Osteoblast (primary cell): ENCODE data around the gene DYNC2LI1. TPM values are rescaled to one million over a fixed set of nuclear protein-coding genes. Genes with fewer than 3 reads are reported as not detected.

Experiments used
- DNase-seq: peaks from one replicate; pipeline ENCODE4 v3.0.0; 2011; ENCODE audit warnings: low spot score, mixed read lengths; ENCODE audit not compliant: insufficient read length; ENCODE audit errors: missing footprints
- H2AFZ ChIP-seq: 2 replicates; pipeline ENCODE4 v1.6.0; 2011; ENCODE audit warnings: mild to moderate bottlenecking, low read length
- H3K27ac ChIP-seq: 2 replicates; pipeline ENCODE4 v1.5.1; 2011; ENCODE audit warnings: mild to moderate bottlenecking, low read depth, low read length, moderate library complexity
- H3K27me3 ChIP-seq: 2 replicates; pipeline ENCODE4 v1.6.0; 2012; ENCODE audit warnings: mild to moderate bottlenecking, control low read depth, inconsistent platforms, low read length, moderate library complexity; ENCODE audit not compliant: insufficient read depth
- H3K36me3 ChIP-seq: 2 replicates; pipeline ENCODE4 v1.5.1; 2011; ENCODE audit warnings: mild to moderate bottlenecking, low read length, control low read depth, moderate library complexity; ENCODE audit not compliant: insufficient read depth
- H3K4me1 ChIP-seq: 2 replicates; pipeline ENCODE4 v1.5.1; 2011; ENCODE audit warnings: mild to moderate bottlenecking, low read length, control low read depth, moderate library complexity; ENCODE audit not compliant: insufficient read depth
- H3K4me2 ChIP-seq: 2 replicates; pipeline ENCODE4 v1.6.0; 2011; ENCODE audit warnings: mild to moderate bottlenecking, low read length; ENCODE audit not compliant: insufficient read depth
- H3K4me3 ChIP-seq: fragments of 200-600 bp; sonication (generic); 3 replicates; pipeline ENCODE4 v1.5.1; 2012; ENCODE audit warnings: mild to moderate bottlenecking, low read length, inconsistent platforms; ENCODE audit not compliant: insufficient read depth
- H3K79me2 ChIP-seq: 2 replicates; pipeline ENCODE4 v1.6.0; 2012; ENCODE audit warnings: mild to moderate bottlenecking, low read length, control low read depth, inconsistent platforms; ENCODE audit not compliant: insufficient read depth
- H3K9me3 ChIP-seq: 2 replicates; pipeline ENCODE4 v1.5.1; 2011; ENCODE audit warnings: low read depth, low read length, control low read depth
- H4K20me1 ChIP-seq: 2 replicates; pipeline ENCODE4 v1.6.0; 2012; ENCODE audit warnings: mild to moderate bottlenecking, low read length, control low read depth; ENCODE audit not compliant: insufficient read depth
- total RNA-seq: library from RNA; depleted of rRNA; stranded (reverse); fragments of >200 nt; gene quantifications from 2 replicates; pipeline ENCODE4 v1.2.3, GENCODE V29; 2012
- TF ChIP-seq, protein P1 (sequence below): IDR thresholded peaks from 2 replicates; pipeline ENCODE4 v1.5.1; 2011; ENCODE audit warnings: mild to moderate bottlenecking, low read depth, low read length, moderate library complexity; ENCODE audit errors: extremely low read depth

The DYNC2LI1 gene
- total RNA-seq, 1 donor, result 26.8 TPM

DNA sequence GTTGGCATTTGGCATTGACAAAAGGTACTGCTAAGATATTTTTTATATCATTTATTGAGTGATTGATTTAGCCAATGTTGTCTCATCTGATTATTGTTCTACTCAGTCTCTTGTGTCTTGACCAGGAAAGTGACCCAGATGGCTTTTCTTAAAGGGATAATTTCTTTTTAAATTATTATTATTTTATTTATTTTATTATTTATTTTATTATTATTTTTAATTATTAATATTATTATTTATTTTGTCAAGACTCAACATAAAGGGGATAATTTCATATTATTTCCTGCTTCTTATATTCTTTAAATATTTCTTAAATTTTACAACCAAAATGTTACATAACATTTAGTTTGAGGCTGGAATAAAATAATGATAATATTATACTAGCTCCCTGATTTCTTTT is 27.1 kb downstream of the DYNC2LI1 start:
- no peak overlapping the region for H3K4me3 ChIP-seq
- H3K4me1 ChIP-seq, result no peaks in the 10 kb centered on the region
- H3K4me2 ChIP-seq, result no peak overlapping the region
- no peaks in the 10 kb centered on the region for H3K79me2 ChIP-seq
- no peak overlapping the region for H3K27ac ChIP-seq
- TF ChIP-seq, protein P1, sequence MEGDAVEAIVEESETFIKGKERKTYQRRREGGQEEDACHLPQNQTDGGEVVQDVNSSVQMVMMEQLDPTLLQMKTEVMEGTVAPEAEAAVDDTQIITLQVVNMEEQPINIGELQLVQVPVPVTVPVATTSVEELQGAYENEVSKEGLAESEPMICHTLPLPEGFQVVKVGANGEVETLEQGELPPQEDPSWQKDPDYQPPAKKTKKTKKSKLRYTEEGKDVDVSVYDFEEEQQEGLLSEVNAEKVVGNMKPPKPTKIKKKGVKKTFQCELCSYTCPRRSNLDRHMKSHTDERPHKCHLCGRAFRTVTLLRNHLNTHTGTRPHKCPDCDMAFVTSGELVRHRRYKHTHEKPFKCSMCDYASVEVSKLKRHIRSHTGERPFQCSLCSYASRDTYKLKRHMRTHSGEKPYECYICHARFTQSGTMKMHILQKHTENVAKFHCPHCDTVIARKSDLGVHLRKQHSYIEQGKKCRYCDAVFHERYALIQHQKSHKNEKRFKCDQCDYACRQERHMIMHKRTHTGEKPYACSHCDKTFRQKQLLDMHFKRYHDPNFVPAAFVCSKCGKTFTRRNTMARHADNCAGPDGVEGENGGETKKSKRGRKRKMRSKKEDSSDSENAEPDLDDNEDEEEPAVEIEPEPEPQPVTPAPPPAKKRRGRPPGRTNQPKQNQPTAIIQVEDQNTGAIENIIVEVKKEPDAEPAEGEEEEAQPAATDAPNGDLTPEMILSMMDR, result no peak
- H3K9me3 ChIP-seq, result no peaks in the 10 kb centered on the region
- no peak overlapping the region for H2AFZ ChIP-seq
- no peaks in the 10 kb centered on the region for H3K27me3 ChIP-seq
- no peak for DNase-seq
- peaks cover 9% of the 10 kb centered on the region for H3K36me3 ChIP-seq
- no peaks in the 10 kb centered on the region for H4K20me1 ChIP-seq

DNA sequence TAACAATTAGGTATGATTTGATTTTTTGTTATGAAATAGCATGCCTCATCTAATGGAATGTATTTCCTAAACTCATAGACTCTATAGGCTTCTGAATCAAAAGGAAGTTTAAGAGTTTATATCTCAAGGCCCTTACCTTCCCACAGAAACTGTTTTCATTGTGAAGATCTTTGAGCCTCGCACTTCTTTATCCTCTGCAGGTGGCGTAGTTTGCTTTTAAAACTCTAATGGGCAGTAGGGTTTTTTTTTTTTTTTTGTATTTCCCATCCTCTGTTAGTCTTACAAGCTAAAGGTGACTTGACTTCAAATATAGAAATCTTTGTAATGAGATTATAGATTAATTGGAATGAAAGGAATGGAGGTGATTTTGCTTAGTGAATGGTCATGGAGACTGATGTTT is 28.3 kb downstream of the DYNC2LI1 start:
- H3K79me2 ChIP-seq, result no peaks in the 10 kb centered on the region
- H3K9me3 ChIP-seq, result no peaks in the 10 kb centered on the region
- no peaks in the 10 kb centered on the region for H3K27me3 ChIP-seq
- H2AFZ ChIP-seq, result no peak overlapping the region
- no peak for DNase-seq
- no peak overlapping the region for H3K4me3 ChIP-seq
- TF ChIP-seq, protein P1, result no peak
- no peak overlapping the region for H3K27ac ChIP-seq
- no peak overlapping the region for H3K4me2 ChIP-seq
- no peaks in the 10 kb centered on the region for H3K4me1 ChIP-seq
- peaks cover 12% of the 10 kb centered on the region for H3K36me3 ChIP-seq
- H4K20me1 ChIP-seq, result no peaks in the 10 kb centered on the region

DNA sequence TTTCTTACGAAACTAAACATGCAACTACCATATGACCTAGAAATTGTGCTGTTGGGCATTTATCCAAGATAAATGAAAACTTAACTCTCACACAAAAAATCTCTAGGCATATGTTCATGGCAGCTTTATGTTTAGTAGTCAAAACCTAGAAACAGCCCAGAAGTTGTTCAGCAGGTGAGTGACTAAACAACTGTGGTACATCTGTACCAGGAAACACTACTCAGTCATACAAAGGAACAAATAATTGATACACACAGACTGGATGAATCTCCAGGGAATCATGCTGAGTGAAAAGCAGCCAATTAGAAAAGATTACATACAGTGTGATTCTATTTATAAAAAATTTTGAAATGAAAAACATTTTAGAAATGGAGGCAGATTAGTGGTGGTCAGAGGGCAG is 29.3 kb downstream of the DYNC2LI1 start:
- DNase-seq, result no peak
- Histone ChIP-seq H3K4me1 (no peaks in the 10 kb centered on the region), H3K27me3 (no peaks in the 10 kb centered on the region), H3K4me3 (no peak overlapping the region), H3K27ac (no peak overlapping the region), H3K79me2 (no peaks in the 10 kb centered on the region), H2AFZ (no peak overlapping the region), H3K9me3 (no peaks in the 10 kb centered on the region), H4K20me1 (no peaks in the 10 kb centered on the region), H3K36me3 (peaks cover 12% of the 10 kb centered on the region), H3K4me2 (no peak overlapping the region)
- TF ChIP-seq, protein P1, result no peak

DNA sequence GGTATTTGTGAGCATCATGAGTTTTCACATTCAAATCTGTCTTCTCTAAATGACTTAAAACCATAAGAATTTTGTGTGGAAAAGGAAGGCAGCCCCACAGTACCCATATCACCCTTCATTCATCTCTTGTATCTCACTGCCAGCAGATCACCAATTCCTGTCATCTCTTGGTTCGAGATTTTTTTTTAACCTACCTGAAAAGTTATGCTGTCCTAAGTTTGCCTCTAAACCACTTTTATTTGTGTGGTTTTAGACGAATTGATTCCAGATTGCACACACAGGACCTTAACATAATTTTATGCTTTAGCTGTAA is 32.8 kb downstream of the DYNC2LI1 start:
- TF ChIP-seq, protein P1, result no peak
- Histone ChIP-seq H3K36me3 (peaks cover 12% of the 10 kb centered on the region), H3K4me2 (no peak overlapping the region)

More for the DNA sequence above, 32.8 kb downstream of the DYNC2LI1 start:
- Histone ChIP-seq H2AFZ (no peak overlapping the region), H3K4me3 (no peak overlapping the region), H3K27me3 (no peaks in the 10 kb centered on the region), H4K20me1 (no peaks in the 10 kb centered on the region), H3K27ac (no peak overlapping the region), H3K9me3 (no peaks in the 10 kb centered on the region), H3K4me1 (no peaks in the 10 kb centered on the region), H3K79me2 (no peaks in the 10 kb centered on the region)
- no peak for DNase-seq
